D721Med (cell line): ENCODE results near the gene RIPK1.
"Not testable (repeated sequence)": the region's sequence is repeated elsewhere in the genome, so short reads cannot be mapped to it uniquely, and the experiment has no call there.

Source experiments
- DNase-seq: peaks from one replicate; pipeline ENCODE4 v3.0.0; 2011; ENCODE audit warnings: low spot score; ENCODE audit not compliant: insufficient read length
- FAIRE-seq: peaks from 2 replicates; lab custom pipeline; 2011; peaks lifted over from hg19 to GRCh38; lab: Jason Lieb, UNC
- TF ChIP-seq, protein P1 (sequence below): IDR thresholded peaks from 2 replicates; pipeline ENCODE4 v1.5.1; 2012; ENCODE audit warnings: mild to moderate bottlenecking, control low read depth; ENCODE audit not compliant: insufficient read depth; ENCODE audit errors: missing control alignments

Gene RIPK1

DNA sequence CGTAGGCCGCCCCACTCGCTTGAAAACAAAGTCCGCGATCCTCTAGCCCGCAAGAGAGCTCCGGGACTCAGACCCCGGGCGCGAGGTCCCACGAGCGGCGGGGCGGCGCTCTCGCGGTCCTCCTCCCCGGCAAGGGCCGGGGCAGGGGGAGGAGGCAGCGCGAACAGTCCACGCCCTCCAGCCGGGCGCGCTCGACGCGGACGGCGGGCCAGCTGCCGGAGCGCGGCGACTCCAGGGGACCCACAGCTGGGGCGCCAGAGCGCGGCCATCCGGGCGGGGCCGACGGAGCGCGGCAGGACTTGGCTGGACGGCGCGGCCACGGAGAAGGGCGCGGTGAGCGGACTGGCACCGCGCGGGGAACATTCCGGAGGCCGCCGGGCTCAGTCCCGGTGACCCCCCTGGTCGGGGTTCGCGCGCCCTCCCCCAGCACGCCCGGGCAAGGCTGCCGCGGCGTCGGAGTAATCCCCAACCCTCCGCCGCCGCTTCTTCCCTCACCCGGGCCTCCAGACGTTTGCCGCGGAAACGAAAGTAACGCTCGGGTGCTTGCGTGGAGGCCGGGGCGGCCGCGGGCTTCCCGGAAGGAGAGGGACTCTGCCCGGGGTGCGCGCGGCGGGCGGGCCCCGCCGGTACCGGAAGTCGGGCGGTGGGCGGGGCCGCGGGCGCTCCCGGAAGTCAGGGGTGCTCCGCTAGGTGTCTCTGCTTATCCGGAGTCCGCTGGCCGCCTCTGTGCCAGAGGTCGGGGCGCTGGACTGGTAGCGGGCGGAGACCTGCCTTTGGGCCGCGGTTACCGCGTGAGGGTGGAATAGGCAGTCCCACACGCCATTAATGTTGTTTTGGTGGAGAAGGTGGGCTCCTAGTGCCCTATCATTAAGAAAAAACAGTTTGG lies at the start of gene RIPK1:
TSS of gene RIPK1 (plus strand) at position 166 of the 886 bp plus-strand sequence. CDS start 8,330 bp downstream, outside the sequence.
- TF ChIP-seq, protein P1, sequence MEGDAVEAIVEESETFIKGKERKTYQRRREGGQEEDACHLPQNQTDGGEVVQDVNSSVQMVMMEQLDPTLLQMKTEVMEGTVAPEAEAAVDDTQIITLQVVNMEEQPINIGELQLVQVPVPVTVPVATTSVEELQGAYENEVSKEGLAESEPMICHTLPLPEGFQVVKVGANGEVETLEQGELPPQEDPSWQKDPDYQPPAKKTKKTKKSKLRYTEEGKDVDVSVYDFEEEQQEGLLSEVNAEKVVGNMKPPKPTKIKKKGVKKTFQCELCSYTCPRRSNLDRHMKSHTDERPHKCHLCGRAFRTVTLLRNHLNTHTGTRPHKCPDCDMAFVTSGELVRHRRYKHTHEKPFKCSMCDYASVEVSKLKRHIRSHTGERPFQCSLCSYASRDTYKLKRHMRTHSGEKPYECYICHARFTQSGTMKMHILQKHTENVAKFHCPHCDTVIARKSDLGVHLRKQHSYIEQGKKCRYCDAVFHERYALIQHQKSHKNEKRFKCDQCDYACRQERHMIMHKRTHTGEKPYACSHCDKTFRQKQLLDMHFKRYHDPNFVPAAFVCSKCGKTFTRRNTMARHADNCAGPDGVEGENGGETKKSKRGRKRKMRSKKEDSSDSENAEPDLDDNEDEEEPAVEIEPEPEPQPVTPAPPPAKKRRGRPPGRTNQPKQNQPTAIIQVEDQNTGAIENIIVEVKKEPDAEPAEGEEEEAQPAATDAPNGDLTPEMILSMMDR: peak; percentile 19

DNA sequence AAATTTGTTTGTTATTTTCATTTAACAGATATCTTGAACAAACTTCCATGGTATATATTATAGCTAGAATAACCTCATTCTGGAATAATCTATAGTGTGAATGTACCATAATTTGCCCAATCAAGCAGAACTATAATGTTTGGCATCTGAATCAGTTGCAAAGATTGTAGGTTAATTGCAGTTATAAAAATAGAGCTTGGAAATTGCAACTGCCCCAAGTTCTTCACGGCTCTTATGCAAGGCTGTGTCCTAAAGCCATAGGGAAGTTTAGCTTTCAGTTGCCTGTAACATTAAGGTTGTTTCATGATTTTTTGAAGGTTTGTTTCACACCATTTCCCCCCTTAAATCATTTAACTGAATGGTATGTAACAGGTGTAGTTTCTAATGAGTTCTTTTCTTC lies 49.2 kb upstream of the RIPK1 start:
- FAIRE-seq (no peak), DNase-seq (no peak)
- TF ChIP-seq, protein P1: no peak

More for the DNA sequence above, at the start of gene RIPK1:
- peak; percentile 94 for DNase-seq
- no peak for FAIRE-seq

DNA sequence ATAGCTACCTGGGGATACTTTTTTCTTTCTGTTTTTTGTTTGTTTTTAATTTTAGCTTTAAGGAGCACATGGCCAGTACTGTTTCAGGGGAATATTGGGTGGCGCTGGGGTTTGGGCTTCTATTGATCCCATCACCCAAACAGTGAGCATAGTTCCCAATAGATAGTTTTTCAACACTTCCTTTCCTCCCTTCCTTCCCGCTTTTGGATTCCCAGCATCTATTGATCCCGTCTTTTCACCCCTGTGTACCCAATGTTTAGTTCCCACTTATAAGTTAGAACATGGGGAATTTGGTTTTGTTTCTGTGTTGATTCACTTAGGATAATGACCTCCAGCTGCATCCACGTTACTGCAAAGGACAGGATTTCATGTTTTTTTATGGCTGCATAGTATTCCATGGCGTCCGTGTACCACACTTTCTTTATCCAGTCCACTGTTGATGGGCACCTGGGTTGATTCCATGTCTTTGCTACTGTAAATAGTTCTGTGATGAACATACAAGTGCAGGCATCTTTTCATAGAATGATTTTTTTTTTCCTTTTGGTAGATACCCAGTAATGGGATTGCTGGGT lies 48.5 kb upstream of the RIPK1 start:
- FAIRE-seq (no peak), DNase-seq (no peak)
- TF ChIP-seq, protein P1: no peak

DNA sequence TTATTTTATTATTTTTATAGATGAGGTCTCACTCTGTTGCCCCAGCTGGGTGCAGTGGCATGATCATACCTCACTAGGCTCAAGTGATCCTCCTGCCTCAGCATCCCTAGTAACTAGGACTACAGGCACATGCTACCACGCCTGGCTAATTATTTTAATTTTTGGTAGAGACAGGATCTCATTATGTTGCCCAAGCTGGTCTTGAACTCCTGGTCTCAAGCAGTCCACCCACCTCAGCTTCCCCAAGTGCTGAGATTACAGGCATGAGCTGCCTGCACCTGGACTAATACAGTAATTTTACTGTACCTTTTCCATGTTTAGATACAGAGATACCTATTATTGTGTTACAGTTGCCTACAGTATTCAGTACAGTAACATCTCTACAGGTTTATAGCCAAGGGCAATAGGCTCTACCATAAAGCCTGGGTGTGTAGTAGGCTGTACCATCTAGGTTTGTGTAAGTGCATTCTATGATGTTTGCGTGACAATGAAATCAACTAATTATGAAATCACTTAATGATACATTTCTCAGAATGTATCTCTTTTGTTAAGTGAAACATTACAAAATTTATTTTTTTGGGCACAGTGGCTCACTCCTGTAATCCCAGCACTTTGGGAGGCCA lies 47.2 kb upstream of the RIPK1 start:
- FAIRE-seq, DNase-seq: not testable (repeated sequence)

GRCh38 chr6:3022765-3023662 lies 45.3 kb upstream of the RIPK1 start:
- TF ChIP-seq, protein P1: no peak
- FAIRE-seq: no peak
- DNase-seq: no peak

- FAIRE-seq (no peak), DNase-seq (peak; percentile 32)
- TF ChIP-seq, protein P1: no peak
These were observed 44.4 kb upstream of the RIPK1 start for GRCh38 chr6:3023663-3024483.
